ENCODE data around the gene ANTKMT. TPM values are rescaled to one million over a fixed set of nuclear protein-coding genes. Genes with fewer than 3 reads are reported as not detected.

Gene ANTKMT
- total and polyA plus RNA-seq, 4 donors = 14.0 to 29.7 (median 19.7) TPM

DNA sequence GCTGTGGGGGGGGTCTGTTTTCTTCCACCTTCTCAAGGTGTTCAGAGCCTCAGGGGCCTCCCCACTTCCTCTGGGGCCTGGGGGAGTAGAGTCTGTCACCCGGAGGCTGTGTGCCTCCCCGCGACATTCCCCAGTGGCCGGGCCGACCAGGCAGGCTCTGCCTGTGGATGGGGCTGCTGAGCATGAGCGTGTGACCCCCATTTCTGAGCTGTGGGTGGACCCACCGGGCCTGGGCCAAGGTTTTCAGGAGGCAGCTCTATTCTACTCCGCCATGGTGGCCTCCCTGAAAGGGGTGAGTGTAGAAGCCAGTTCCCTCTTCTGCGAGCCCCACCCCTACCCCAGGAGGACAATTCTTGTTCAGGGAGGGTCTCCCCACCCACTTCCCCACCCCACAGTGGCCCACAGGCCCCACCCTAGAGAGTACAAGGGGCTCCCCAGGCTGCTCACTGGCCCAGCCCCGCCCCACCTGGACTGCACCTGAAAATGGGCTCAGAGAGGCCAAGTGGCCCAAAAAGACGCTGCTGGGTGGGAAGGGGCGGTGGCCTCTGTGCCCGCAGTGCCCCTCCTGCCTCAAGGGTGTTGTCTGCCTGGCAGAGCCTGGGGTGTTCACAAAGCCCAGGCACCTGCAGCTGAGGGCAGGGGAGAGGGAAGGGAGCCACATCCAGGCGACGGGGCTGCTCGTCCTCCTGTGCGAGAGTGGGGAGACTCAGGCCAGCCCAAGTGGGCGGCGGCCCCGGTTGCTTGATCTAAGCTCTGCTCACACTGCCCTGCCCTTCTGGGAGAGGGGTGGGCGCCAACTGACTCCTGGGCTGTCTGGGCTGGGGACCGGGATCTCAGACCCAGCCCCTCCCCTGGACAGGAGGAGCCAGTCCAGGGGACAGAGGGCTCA is 40.9 kb downstream of the ANTKMT start (continued):
- TF ChIP-seq, protein P1, sequence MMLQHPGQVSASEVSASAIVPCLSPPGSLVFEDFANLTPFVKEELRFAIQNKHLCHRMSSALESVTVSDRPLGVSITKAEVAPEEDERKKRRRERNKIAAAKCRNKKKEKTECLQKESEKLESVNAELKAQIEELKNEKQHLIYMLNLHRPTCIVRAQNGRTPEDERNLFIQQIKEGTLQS (IDR thresholded peaks at IDR 0.05) = no peak
- TF ChIP-seq FOXA1 (IDR thresholded peaks at IDR 0.05) (no peak), HNF4G (IDR thresholded peaks at IDR 0.05) (no peak)

DNA sequence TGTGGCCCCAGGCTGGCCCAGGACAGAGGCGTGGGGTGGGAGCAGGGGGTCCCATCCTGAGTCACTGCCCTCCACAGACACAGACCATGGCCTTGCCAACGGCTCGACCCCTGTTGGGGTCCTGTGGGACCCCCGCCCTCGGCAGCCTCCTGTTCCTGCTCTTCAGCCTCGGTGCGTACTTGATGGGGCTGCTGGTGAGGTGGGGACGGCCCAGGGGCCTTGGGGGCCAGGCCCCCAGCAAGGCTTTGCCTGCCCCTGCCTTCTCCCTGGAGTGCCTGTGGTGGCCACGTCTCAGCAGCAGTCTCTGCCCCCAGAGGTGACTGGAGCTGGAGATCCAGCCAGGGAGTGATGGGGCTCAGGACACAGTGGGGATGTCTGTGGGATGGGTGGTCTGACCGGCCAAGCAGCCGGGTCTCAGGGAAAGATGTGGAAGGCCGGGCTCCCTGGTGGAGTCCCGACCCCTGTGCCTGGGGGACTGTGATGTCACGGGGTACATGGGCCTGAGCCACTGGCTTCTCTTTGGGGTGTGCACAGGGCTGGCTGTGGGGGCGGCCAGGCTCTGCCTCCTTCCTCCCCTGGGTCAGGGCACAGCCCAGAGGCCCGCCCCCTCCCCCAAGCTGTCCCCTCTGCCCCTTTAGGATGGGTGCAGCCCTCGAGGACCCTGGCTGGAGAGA is 41.8 kb downstream of the ANTKMT start:
- no peak for DNase-seq (ENCODE audit: low spot score)
- TF ChIP-seq TAF1 (conservative IDR thresholded peaks at IDR 0.05) (no peak), YY1 (IDR thresholded peaks at IDR 0.05) (no peak), REST (IDR thresholded peaks at IDR 0.05) (no peak), ZBTB33 (IDR thresholded peaks at IDR 0.05) (no peak), NR2F2 (IDR thresholded peaks at IDR 0.05) (no peak), RXRA (IDR thresholded peaks at IDR 0.05) (no peak), HNF4A (conservative IDR thresholded peaks at IDR 0.05) (no peak), FOXA2 (IDR thresholded peaks at IDR 0.05) (no peak), GABPA (IDR thresholded peaks at IDR 0.05 in 1 of 2, conservative IDR thresholded peaks at IDR 0.05 in 1 of 2) (no peak), JUND (IDR thresholded peaks at IDR 0.05) (no peak), EGR1 (IDR thresholded peaks at IDR 0.05; ENCODE audit: low read depth in 2 of 2) (no peak), RAD21 (IDR thresholded peaks at IDR 0.05) (no peak), HNF4G (IDR thresholded peaks at IDR 0.05) (no peak), CTCF (IDR thresholded peaks at IDR 0.05; ENCODE audit: low read depth, low read length, missing input control) (no peak), FOXA1 (IDR thresholded peaks at IDR 0.05) (no peak), SP1 (IDR thresholded peaks at IDR 0.05) (no peak), MAX (IDR thresholded peaks at IDR 0.05) (no peak)
- TF ChIP-seq, protein P1 (IDR thresholded peaks at IDR 0.05) = no peak
- peaks cover 0 to 1% (median 0%) of the 10 kb centered on the region in 4 donors for H3K4me1 ChIP-seq (ENCODE audit: control insufficient read depth in 4 of 4, insufficient read depth in 4 of 4, low read length in 3 of 4)
- whole genome bisulfite sequencing = 72% methylated on average over 17 of the region's 17 CpGs
- no peak overlapping the region for H3K4me3 ChIP-seq (ENCODE audit: low read depth in 1 of 3, low read length in 3 of 3)
- no peaks in the 10 kb centered on the region for H3K36me3 ChIP-seq (ENCODE audit: control insufficient read depth in 4 of 4, insufficient read depth in 3 of 4, low read depth in 1 of 4, low read length in 3 of 4)
- H3K9ac ChIP-seq (ENCODE audit: low read depth in 1 of 2, low read length in 2 of 2) = no peak overlapping the region
- H3K27ac ChIP-seq (ENCODE audit: low read depth in 1 of 2, low read length in 2 of 2) = no peak overlapping the region
- no peaks in the 10 kb centered on the region for H3K27me3 ChIP-seq (ENCODE audit: control insufficient read depth in 4 of 4, insufficient read depth in 4 of 4, low read length in 3 of 4)
- H3K9me3 ChIP-seq (ENCODE audit: control insufficient read depth in 4 of 4, low read length in 3 of 4) = no peaks in the 10 kb centered on the region

Measured in liver (tissue), 9 donors.